Vagina (tissue), 2 donors: ENCODE measurements around the gene PUS3. TPM values are rescaled to one million over a fixed set of nuclear protein-coding genes. Genes with fewer than 3 reads are reported as not detected.

Source experiments
- DNase-seq, 2 donors: peaks; one replicate each; pipeline ENCODE4 v3.0.0-alpha.2; 2017; ENCODE audit errors: extremely low spot score in 2 of 2
- H3K27ac ChIP-seq: fragments of 200-600 bp; sonication (generic); one replicate; pipeline ENCODE4 v1.5.1; 2019
- H3K27me3 ChIP-seq: fragments of 200-600 bp; sonication (generic); one replicate; pipeline ENCODE4 v1.5.1; 2019
- H3K36me3 ChIP-seq, 2 donors: fragments of 200-600 bp; sonication (generic); one replicate each; pipeline ENCODE4 v1.5.1; 2017 to 2019
- H3K4me1 ChIP-seq: fragments of 200-600 bp; sonication (generic); one replicate; pipeline ENCODE4 v1.5.1; 2019
- H3K4me3 ChIP-seq, 2 donors: fragments of 200-600 bp; sonication (generic); 1 replicate in 1 of 2; 2 replicates in 1 of 2; pipeline ENCODE4 v1.5.1; 2016 to 2019
- H3K9me3 ChIP-seq: fragments of 200-600 bp; sonication (generic); one replicate; pipeline ENCODE4 v1.5.1; 2019
- POLR2A ChIP-seq, 2 donors: fragments of 450-650 bp; IDR thresholded peaks; one replicate each; pipeline ENCODE4 v1.6.1; 2017; ENCODE audit warnings: antibody characterized with exemption in 2 of 2, mild to moderate bottlenecking in 2 of 2, moderate library complexity in 2 of 2
- POLR2AphosphoS5 ChIP-seq, 2 donors: sonication (generic); formaldehyde crosslinking; IDR thresholded peaks; one replicate each; pipeline ENCODE4 v1.9.0; 2017; ENCODE audit warnings: antibody characterized with exemption in 2 of 2, mild to moderate bottlenecking in 2 of 2, low read depth in 1 of 2; ENCODE audit not compliant: insufficient read depth in 1 of 2
- intact Hi-C: fragments of 100-400 bp; cut with DNase I; formaldehyde crosslinking; loops from one replicate; pipeline ENCODE4 v1.15.1; 2023
- total RNA-seq: library from RNA; depleted of rRNA; stranded (reverse); fragments of >200 nt; gene quantifications from one replicate; pipeline ENCODE4 v1.2.3, GENCODE V29; 2016
- TF ChIP-seq, protein P1 (sequence below), 3 experiments: fragments of 450-650 bp in 2 of 3; fragments of 200-600 bp in 1 of 3; sonication (generic) in 1 of 3; IDR thresholded peaks; one replicate each; pipeline ENCODE4 v1.5.1; 2017 to 2019; ENCODE audit warnings: antibody characterized with exemption in 3 of 3, mild to moderate bottlenecking in 2 of 3, moderate library complexity in 2 of 3

The PUS3 gene
- total RNA-seq, 1 donor from 2014 or later = 8.1 TPM

DNA sequence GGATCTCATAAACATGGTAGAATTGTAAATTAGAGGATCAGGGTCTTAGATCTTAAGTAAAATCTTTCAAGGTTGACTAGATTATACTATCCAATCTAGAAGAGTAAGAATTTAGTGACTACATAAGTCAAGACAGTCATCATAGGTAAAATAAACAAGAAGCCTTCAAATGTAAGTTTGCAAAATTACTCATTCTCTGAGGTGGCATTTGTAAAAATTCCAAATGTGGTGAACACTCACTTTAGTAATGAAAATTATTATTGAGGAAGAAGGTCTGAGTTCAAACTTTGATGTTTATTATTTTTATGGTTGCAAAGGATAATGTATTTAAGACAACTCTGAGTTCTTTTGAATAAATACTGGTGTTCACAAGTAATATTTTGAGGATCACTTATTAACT is 10.9 kb downstream of the PUS3 start:
- intact Hi-C loops = no loop called here
- H3K27me3 ChIP-seq = no peaks in the 10 kb centered on the region
- H3K27ac ChIP-seq = no peak overlapping the region
- no peak for DNase-seq
- no peak for TF ChIP-seq POLR2A (IDR thresholded peaks at IDR 0.05)
- TF ChIP-seq, protein P1, sequence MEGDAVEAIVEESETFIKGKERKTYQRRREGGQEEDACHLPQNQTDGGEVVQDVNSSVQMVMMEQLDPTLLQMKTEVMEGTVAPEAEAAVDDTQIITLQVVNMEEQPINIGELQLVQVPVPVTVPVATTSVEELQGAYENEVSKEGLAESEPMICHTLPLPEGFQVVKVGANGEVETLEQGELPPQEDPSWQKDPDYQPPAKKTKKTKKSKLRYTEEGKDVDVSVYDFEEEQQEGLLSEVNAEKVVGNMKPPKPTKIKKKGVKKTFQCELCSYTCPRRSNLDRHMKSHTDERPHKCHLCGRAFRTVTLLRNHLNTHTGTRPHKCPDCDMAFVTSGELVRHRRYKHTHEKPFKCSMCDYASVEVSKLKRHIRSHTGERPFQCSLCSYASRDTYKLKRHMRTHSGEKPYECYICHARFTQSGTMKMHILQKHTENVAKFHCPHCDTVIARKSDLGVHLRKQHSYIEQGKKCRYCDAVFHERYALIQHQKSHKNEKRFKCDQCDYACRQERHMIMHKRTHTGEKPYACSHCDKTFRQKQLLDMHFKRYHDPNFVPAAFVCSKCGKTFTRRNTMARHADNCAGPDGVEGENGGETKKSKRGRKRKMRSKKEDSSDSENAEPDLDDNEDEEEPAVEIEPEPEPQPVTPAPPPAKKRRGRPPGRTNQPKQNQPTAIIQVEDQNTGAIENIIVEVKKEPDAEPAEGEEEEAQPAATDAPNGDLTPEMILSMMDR (IDR thresholded peaks at IDR 0.05) = no peak
- H3K36me3 ChIP-seq = peaks cover 0 to 7% of the 10 kb centered on the region in 2 donors
- no peaks in the 10 kb centered on the region for H3K9me3 ChIP-seq
- H3K4me1 ChIP-seq = peaks cover 16% of the 10 kb centered on the region
- no peak overlapping the region for H3K4me3 ChIP-seq

DNA sequence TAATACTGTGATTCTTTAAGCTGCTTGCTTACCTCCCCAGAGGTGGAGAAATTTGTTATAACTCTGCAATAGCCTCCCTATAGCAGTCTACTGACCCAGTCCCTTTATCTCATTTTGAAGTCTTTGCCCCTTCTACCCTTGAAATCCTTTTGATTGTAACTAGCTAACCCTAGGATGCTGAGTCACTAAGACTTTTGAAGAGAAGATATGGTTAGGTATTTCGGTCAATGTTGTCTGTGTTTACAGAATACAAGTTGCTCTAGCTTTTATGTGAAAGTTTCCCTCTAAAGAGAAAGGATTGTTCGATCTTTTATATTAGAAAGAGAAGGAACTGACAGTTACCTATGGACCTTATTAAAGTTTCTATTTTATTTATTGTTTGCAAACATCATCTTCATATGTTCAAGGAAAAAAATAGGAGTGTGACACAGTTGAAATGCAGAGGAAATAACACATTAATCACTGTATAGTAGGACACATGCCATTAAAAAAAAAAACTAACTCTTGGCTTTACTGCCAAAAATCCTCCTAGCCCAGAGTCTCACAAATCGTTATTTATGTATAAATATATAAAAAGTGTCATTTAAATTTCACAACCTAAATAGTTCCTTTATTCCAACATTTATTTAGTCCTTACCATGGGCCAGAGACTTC is 12.4 kb downstream of the PUS3 start:
- TF ChIP-seq POLR2A (IDR thresholded peaks at IDR 0.05) = no peak
- TF ChIP-seq, protein P1 (IDR thresholded peaks at IDR 0.05) = no peak
- no peak for TF ChIP-seq POLR2AphosphoS5 (IDR thresholded peaks at IDR 0.05; ENCODE audit: insufficient read depth in 1 of 2, low read depth in 1 of 2)

DNA sequence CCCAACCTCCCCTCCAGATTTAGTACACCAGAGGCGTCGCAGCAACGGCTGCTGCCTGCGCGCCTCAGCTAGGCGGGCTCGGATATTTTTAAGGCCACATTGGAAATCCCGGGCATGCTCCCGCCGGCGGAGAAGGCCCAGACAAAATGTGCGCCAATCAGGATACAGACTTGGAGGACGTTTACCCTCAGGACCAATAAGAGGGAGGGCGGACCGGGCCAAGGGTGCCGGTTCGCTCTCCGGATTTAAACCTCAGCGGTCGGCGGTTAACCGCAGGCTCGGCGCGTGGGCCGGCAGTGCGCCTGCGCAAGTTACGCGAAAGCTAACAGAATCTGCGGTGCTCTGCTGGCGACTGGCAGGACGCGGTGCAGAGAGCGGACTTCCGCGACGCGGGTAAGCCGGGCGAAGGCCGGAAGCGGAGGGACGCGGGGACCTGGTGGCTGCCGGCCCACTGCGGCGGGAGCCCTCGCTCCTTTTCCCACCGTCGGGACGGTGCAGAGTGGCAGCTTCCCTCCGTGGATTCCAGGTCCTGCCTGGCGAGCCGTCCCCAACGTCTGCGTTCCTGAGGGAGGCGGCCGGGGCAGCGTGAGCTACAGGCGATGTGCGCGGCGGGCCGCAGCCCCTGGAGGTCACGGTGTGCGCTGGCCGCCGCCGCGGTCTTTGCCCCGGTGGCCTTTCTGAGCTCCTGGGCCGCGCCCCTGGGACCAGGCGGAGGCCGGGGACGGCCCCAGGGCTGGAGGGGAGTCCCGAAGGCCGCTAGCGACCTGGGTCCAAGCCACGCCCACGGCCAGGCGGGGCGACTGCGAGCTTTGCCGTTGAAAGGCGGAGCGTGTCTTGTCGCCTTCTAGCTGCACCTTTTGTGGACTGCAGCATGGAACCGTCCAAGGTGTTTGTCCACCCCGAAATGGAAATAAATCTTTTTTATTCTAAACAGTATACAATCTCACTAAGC is 15.4 kb downstream of the PUS3 start, which contains the start of gene HYLS1:
HYLS1 (plus strand) TSS at position 296 of the 952 bp plus-strand sequence. CDS start 11,701 bp downstream, outside the sequence.
- Histone ChIP-seq H3K27ac (peak within 1 kb of the TSS; percentile 89), H3K4me3 (peak within 1 kb of the TSS; percentile 86 to 90), H3K27me3 (no peaks in the 10 kb centered on the region), H3K4me1 (peaks cover 25% of the 10 kb centered on the region), H3K9me3 (no peaks in the 10 kb centered on the region), H3K36me3 (no peaks in the 10 kb centered on the region)
- intact Hi-C loops = no loop called here
- DNase-seq = peak; percentile 96 to 97
- TF ChIP-seq POLR2A (IDR thresholded peaks at IDR 0.05) (peak in 1 of 2 donors; percentile 33), POLR2AphosphoS5 (IDR thresholded peaks at IDR 0.05; ENCODE audit: insufficient read depth in 1 of 2, low read depth in 1 of 2) (peak; percentile 86 to 95)
- TF ChIP-seq, protein P1 (IDR thresholded peaks at IDR 0.05) = no peak

More for the DNA sequence above, 12.4 kb downstream of the PUS3 start:
- Histone ChIP-seq H3K4me1 (peaks cover 25% of the 10 kb centered on the region), H3K36me3 (peaks cover 0 to 6% of the 10 kb centered on the region in 2 donors), H3K4me3 (no peak overlapping the region), H3K27me3 (no peaks in the 10 kb centered on the region), H3K27ac (no peak overlapping the region), H3K9me3 (no peaks in the 10 kb centered on the region)
- DNase-seq = no peak
- intact Hi-C loops = no loop called here

DNA sequence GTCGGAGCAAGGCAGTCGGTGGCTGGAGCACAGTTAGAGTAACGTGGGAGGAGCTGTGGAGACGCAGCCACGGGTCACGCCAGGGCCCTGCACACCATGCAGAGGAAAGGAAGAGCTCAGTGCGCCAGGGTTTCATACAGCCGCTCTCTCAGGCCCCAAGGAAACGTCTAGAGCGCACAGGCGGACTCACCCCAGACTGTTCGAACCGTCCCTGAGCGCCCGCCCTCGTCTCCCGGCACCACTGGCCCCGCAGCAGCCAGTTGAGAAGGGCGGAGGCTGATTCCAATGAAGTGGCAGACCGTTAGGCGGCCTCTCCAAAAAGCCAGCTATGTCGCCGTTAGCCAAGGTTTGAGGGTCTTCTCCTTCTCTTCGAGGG is 16.0 kb downstream of the PUS3 start:
- peak in 1 of 2 donors; percentile 90 for DNase-seq
- Histone ChIP-seq H3K4me3 (peak overlapping the region; percentile 86 to 90), H3K27ac (peak overlapping the region; percentile 89), H3K4me1 (peaks cover 25% of the 10 kb centered on the region), H3K9me3 (no peaks in the 10 kb centered on the region), H3K36me3 (no peaks in the 10 kb centered on the region), H3K27me3 (no peaks in the 10 kb centered on the region)
- intact Hi-C loops = no loop called here
- TF ChIP-seq, protein P1 (IDR thresholded peaks at IDR 0.05) = no peak
- TF ChIP-seq POLR2A (IDR thresholded peaks at IDR 0.05) (no peak), POLR2AphosphoS5 (IDR thresholded peaks at IDR 0.05; ENCODE audit: insufficient read depth in 1 of 2, low read depth in 1 of 2) (no peak)
